GM19193 (cell line): Measurements from ENCODE around the gene VIM.

Experiments
- POLR2A ChIP-seq: IDR thresholded peaks from 4 replicates; pipeline ENCODE4 v1.6.1; 2011; ENCODE audit not compliant: insufficient read depth, insufficient read length; ENCODE audit errors: extremely low read depth

Gene VIM

GRCh38 chr10:17234431-17234945 is 6.4 kb downstream of the VIM start:
- TF ChIP-seq POLR2A, result no peak

- TF ChIP-seq POLR2A, result no peak
Observed at GRCh38 chr10:17235136-17235535, 7.1 kb downstream of the VIM start.

GRCh38 chr10:17236468-17237148 is 8.6 kb downstream of the VIM start:
- no peak for TF ChIP-seq POLR2A

- no peak for TF ChIP-seq POLR2A
Observed at GRCh38 chr10:17237149-17237527, 9.1 kb downstream of the VIM start.

GRCh38 chr10:17237915-17238444 is 9.9 kb downstream of the VIM start:
- TF ChIP-seq POLR2A, result no peak

GRCh38 chr10:17238445-17239291 is 10.6 kb downstream of the VIM start:
- no peak for TF ChIP-seq POLR2A

GRCh38 chr10:17239345-17240085 is 11.5 kb downstream of the VIM start:
- no peak for TF ChIP-seq POLR2A

- no peak for TF ChIP-seq POLR2A
Observed at GRCh38 chr10:17240096-17240495, 12.1 kb downstream of the VIM start.

- no peak for TF ChIP-seq POLR2A
Observed at GRCh38 chr10:17240616-17241015, 12.6 kb downstream of the VIM start.

GRCh38 chr10:17241611-17242333 is 13.7 kb downstream of the VIM start:
- no peak for TF ChIP-seq POLR2A

GRCh38 chr10:17244700-17245365 is 16.8 kb downstream of the VIM start:
- TF ChIP-seq POLR2A, result no peak

GRCh38 chr10:17247210-17247609 is 19.2 kb downstream of the VIM start:
- no peak for TF ChIP-seq POLR2A

GRCh38 chr10:17248964-17249363 is 20.9 kb downstream of the VIM start:
- no peak for TF ChIP-seq POLR2A

GRCh38 chr10:17249820-17250219 is 21.8 kb downstream of the VIM start:
- TF ChIP-seq POLR2A, result no peak
